GM12878 (cell line): ENCODE measurements around the gene ASCC1. TPM values are rescaled to one million over a fixed set of nuclear protein-coding genes. Genes with fewer than 3 reads are reported as not detected.
A peak's percentile ranks its signal among the peaks of the same experiment; 100 is the strongest.

Source experiments
- CTCF ChIP-seq, 3 experiments: IDR thresholded peaks in 2 of 3; conservative IDR thresholded peaks in 1 of 3; 2 replicates each; pipeline ENCODE4 v1.5.1; 2011; ENCODE audit warnings: low read depth in 3 of 3, low read length in 3 of 3, mild to moderate bottlenecking in 3 of 3, control low read depth in 2 of 3, moderate library complexity in 2 of 3, inconsistent platforms in 1 of 3, mixed read lengths in 1 of 3; ENCODE audit not compliant: control insufficient read depth in 2 of 3, insufficient read depth in 1 of 3; ENCODE audit errors: extremely low read depth in 1 of 3
- CUX1 ChIP-seq: IDR thresholded peaks from 2 replicates; pipeline ENCODE4 v1.6.1; 2012; ENCODE audit warnings: improper control_type of control experiment, low read depth, low read length; ENCODE audit not compliant: insufficient replicate concordance
- NR2C1 ChIP-seq: fragments of 450-650 bp; IDR thresholded peaks from 2 replicates; pipeline ENCODE4 v1.6.1; 2017; ENCODE audit warnings: antibody characterized with exemption, mild to moderate bottlenecking, moderate library complexity
- PRDM15 ChIP-seq: fragments of 450-650 bp; formaldehyde crosslinking; IDR thresholded peaks from 2 replicates; pipeline ENCODE4 v1.4.0; 2020; ENCODE audit warnings: mild to moderate bottlenecking, moderate library complexity
- RAD21 ChIP-seq: IDR thresholded peaks from 2 replicates; pipeline ENCODE4 v1.6.1; 2011; ENCODE audit warnings: mild to moderate bottlenecking, low read depth, low read length, moderate library complexity; ENCODE audit not compliant: insufficient read depth
- RBBP5 ChIP-seq: fragments of 200-600 bp; sonication (generic); conservative IDR thresholded peaks from 2 replicates; pipeline ENCODE4 v1.6.1; 2016
- SREBF2 ChIP-seq: IDR thresholded peaks from 2 replicates; pipeline ENCODE4 v1.6.1; 2012; ENCODE audit warnings: mild to moderate bottlenecking, low read length
- STAT1 ChIP-seq: fragments of 450-650 bp; conservative IDR thresholded peaks from 2 replicates; pipeline ENCODE4 v1.6.1; 2014; ENCODE audit warnings: antibody characterized with exemption, mild to moderate bottlenecking
- STAT3 ChIP-seq: IDR thresholded peaks from 2 replicates; pipeline ENCODE4 v1.6.1; 2011; ENCODE audit warnings: low read depth, low read length, improper control_type of control experiment
- SUPT20H ChIP-seq: IDR thresholded peaks from 2 replicates; pipeline ENCODE4 v1.6.1; 2011; ENCODE audit warnings: low read depth, mild to moderate bottlenecking, low read length, moderate library complexity, borderline replicate concordance; ENCODE audit not compliant: control insufficient read depth
- TCF7 ChIP-seq: IDR thresholded peaks from 2 replicates; pipeline ENCODE4 v1.6.1; 2014; ENCODE audit warnings: antibody characterized with exemption, borderline replicate concordance
- ZNF592 ChIP-seq: fragments of 450-650 bp; IDR thresholded peaks from 2 replicates; pipeline ENCODE4 v1.6.1; 2017; ENCODE audit warnings: mild to moderate bottlenecking, moderate library complexity
- polyA plus RNA-seq, 11 experiments: library from polyadenylated mRNA; depleted of rRNA in 4 of 11; unstranded in 6 of 11; stranded (reverse) in 5 of 11; fragments of >200 nt; fragmentation: Nextera tagmentation in 4 of 11; fragmentation: Illumina TruSeq in 1 of 11; extraction: Ambion mirVana in 4 of 11; extraction: Trizol in 1 of 11; gene quantifications; 1 replicate in 1 of 11; 2 replicates in 10 of 11; pipeline versions ENCODE4 v1.2.1 to v1.2.3, GENCODE V29; 2011 to 2016; ENCODE audit warnings: inconsistent platforms in 2 of 11, missing spikeins in 2 of 11, low read depth in 1 of 11
- total RNA-seq, 4 experiments: library from RNA; depleted of rRNA in 3 of 4; stranded (reverse); fragments of >200 nt in 3 of 4; fragmentation: Illumina TruSeq in 1 of 4; extraction: Trizol in 1 of 4; gene quantifications; 2 replicates each; pipeline versions ENCODE4 v1.2.1 to v1.2.3, GENCODE V29; 2013 to 2021

ASCC1 gene
- total and polyA plus RNA-seq, 10 of the 15 experiments (the other 5 are each of a cell fraction or from before 2014, with no cell fraction given): 23.3 to 80.6 (median 42.8) TPM

DNA sequence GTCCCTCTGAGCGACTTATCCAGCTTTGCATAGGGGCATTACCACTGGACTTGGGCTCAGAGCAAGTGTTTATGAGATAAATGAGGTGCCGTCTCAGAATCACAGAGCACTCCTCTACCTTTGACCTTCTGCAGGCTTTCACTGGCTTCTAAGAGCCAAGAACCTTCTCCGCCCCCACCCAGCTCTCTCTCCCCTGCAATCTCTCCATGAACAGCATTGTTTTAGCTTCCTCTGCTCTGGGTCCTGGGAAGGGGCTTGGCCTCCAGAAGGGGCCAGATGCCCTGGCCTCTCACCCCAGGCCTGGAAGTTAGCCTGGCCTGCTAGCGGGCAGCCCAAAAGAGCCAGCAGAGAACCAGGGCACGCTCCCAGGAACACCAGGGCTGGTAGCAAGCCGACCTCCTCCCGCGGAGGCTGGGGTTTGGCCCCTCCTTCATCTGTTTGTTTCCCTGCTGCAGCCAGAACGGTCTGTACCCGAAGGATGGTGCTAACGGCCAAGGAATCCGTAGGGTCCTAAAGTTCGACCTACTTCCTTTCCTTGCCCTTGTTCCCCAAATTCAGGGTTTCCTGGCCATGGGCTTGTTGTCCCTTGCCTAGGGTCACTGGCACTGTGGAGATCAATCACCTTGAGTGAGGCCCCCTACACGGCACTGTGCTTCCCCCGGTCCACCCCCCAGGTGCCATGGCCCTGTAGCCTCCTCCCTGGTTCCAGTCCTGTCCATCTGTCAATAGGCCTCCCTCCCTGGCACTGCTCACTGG is 38.9 kb upstream of the ASCC1 start (continued):
- TF ChIP-seq CUX1: no peak
- TF ChIP-seq STAT3: no peak
- TF ChIP-seq SREBF2: no peak
- TF ChIP-seq TCF7: no peak
- TF ChIP-seq RBBP5: no peak
- no peak for TF ChIP-seq SUPT20H
- peak; percentile 40 for TF ChIP-seq RAD21
- TF ChIP-seq NR2C1: peak; percentile 66
- no peak for TF ChIP-seq STAT1
- TF ChIP-seq CTCF (IDR thresholded peaks at IDR 0.05 in 2 of 3, conservative IDR thresholded peaks at IDR 0.05 in 1 of 3; ENCODE audit: control insufficient read depth in 2 of 3, extremely low read depth in 1 of 3, insufficient read depth in 1 of 3, low read depth in 3 of 3, low read length in 3 of 3): peak in 1 of 3 experiments; percentile 33; a peak in 2 of 6 replicates
- TF ChIP-seq PRDM15 (CRISPR knock-in tag): no peak
- TF ChIP-seq ZNF592: peak; percentile 31; the same call in 1 of the 2 replicates
